GM12873 (cell line): Measurements from ENCODE around the gene MACROD2.

Source experiments
- CTCF ChIP-seq: IDR thresholded peaks from 2 replicates; pipeline ENCODE4 v1.5.1; 2012; ENCODE audit warnings: low read depth, mild to moderate bottlenecking, moderate library complexity, low read length, control low read depth; ENCODE audit not compliant: insufficient read depth; ENCODE audit errors: missing control alignments

MACROD2 gene

GRCh38 chr20:16057651-16058050 is 2062.3 kb downstream of the MACROD2 start:
- TF ChIP-seq CTCF = no peak

GRCh38 chr20:16058268-16058667 is 2063.0 kb downstream of the MACROD2 start:
- no peak for TF ChIP-seq CTCF

DNA sequence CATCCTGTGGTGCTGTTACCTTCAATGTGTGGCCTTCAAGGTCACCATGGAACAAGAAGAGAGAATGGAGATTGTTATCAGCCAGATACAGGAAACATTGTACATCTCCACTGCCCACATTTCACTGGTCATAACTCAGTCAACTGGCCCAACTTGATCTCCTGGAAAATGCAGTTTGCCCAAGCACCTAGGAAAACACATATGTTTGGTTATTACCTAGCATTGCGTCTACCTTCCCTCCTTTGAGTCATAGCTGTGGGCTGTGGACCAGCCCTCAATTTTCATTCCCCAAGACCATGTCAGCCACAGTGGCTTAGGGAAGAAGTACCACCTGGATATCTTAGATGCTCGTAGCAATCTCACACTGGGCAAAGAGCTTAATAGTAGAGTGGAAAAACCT is 2064.5 kb downstream of the MACROD2 start:
- TF ChIP-seq CTCF = no peak

- TF ChIP-seq CTCF = no peak
Observed at GRCh38 chr20:16061351-16061750, 2066.0 kb downstream of the MACROD2 start.

DNA sequence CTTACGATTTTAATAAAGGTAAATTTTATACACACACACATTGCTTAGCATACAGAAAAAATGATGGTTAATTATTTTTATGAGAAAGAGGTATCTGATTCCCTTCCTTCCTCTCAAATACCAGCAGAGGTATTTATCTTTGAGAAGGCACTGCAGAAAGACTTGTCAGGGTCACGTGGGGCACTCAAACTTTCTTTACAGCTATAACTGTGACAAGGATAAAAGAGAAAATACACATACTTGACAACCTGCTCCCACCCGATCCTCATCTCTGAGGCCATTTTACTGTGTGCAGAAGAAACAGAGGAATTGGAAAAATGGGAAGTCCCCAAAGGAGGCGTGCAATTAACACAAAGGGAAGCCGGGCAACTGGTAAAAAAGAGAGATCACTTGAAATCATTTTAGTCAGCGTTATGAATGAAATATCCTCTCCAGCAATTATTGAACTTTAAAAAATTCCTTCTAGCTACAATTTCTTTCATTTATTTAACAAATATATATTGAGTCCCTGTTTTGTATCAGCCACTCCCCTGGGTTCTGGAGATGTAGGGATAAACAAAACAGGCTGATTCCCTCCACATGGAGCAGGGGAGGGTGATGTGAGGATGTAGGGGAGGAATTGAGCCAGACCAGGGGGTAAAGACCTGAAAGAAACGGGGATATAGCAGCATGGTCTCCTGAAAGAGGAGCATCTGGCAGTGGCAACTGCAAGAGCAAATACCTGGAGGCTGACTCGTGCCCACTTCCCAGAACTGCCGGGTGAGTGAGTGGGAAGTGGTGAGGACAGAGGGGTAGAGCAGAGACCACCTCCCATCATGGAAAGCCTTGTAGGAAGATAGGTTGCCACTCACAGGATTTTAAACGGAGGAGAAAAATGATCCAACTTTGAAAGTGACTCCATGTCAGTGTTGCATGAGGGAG is 2067.6 kb downstream of the MACROD2 start:
- TF ChIP-seq CTCF = no peak

DNA sequence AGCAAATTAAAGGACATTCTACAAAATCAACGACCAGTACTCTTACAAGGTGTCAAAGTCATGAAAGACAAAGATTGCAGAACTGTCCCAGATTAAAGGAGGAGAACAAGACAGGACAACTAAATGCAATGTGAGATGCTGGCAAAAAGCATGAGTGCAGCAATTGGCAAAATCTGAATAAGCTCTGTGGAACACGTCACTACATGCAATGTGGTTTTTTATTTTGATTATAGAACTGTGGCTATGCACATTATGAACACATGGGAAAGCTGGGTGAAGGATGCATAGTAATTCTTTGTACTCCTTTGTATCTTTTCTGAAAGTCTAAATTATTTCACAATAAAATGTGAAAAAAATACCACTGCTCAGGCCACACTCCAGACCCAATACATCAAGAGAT is 2068.6 kb downstream of the MACROD2 start:
- no peak for TF ChIP-seq CTCF

- TF ChIP-seq CTCF = no peak
Observed at GRCh38 chr20:16064989-16065707, 2069.8 kb downstream of the MACROD2 start.
